ENCODE measurements around the gene NRXN3. TPM values are rescaled to one million over a fixed set of nuclear protein-coding genes. Genes with fewer than 3 reads are reported as not detected.

Gene NRXN3
- total RNA-seq, 1 experiment from 2014 or later = not detected

DNA sequence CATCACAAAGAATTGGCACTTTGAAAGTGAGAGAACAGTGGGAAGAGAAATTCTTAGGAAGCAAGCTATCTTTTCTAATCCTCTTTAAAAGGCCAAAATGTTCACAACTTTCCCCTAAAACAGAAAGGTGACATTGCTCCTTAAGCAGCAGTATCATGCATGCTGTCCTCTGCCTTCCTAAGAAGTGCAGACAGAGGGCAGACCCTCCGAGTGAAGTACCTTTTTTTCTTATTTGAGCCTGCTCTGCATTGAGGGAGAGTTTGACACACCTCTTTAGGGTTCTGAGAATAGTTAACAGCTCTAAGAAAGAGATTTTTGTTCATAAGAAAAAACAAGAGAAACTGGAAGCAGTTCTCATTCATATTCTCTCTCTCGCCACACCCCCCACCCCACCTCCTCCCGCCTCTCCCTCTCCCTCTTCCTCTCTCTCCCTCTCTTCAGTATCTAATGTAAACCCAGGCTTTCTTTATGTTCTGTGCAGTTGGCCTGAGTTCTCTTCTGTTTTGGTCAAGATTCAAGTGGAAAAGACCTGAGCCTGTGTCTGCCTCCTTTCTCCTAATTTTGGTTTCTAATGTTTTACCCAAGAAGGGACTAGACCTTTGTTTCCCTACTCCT, 1332.1 kb downstream of the NRXN3 start:
- no TSS peak for BruUV-seq (replicated peaks)
- H3K27me3 ChIP-seq (ENCODE audit: insufficient read depth, low read length) = no peaks in the 10 kb centered on the region
- ATAC-seq (no peak), DNase-seq (ENCODE audit: low read depth, low spot score) (no peak)
- RAD21 ChIA-PET (ENCODE audit: low non-redundant PET in 1 of 2, low total read pairs in 2 of 2, uncharacterized antibody in 2 of 2, unreplicated experiment in 2 of 2) = no interaction called here
- H3K4me2 ChIP-seq (ENCODE audit: low read length) = no peak overlapping the region
- no peaks in the 10 kb centered on the region for H4K20me1 ChIP-seq (ENCODE audit: insufficient read depth)
- H3K79me2 ChIP-seq (ENCODE audit: insufficient read depth, low read length) = no peaks in the 10 kb centered on the region
- no peaks in the 10 kb centered on the region for H3K36me3 ChIP-seq (ENCODE audit: control insufficient read depth in 1 of 2, insufficient read depth in 2 of 2, low read length in 2 of 2)
- no peak overlapping the region for H3K9ac ChIP-seq (ENCODE audit: low read length)
- no peaks in the 10 kb centered on the region; a peak in 2 of 4 replicates for H3K9me3 ChIP-seq (ENCODE audit: control insufficient read depth in 1 of 2, insufficient read depth in 1 of 2, low read depth in 1 of 2, low read length in 2 of 2)
- no peak overlapping the region for H3K27ac ChIP-seq (ENCODE audit: low read depth, low read length)
- POLR2A ChIA-PET = no interaction called here
- H2AFZ ChIP-seq (ENCODE audit: low read depth, low read length, poor library complexity, severe bottlenecking) = no peak overlapping the region
- intact Hi-C loops (cut with micrococcal nuclease) = no loop called here
- TF ChIP-seq, protein P1, sequence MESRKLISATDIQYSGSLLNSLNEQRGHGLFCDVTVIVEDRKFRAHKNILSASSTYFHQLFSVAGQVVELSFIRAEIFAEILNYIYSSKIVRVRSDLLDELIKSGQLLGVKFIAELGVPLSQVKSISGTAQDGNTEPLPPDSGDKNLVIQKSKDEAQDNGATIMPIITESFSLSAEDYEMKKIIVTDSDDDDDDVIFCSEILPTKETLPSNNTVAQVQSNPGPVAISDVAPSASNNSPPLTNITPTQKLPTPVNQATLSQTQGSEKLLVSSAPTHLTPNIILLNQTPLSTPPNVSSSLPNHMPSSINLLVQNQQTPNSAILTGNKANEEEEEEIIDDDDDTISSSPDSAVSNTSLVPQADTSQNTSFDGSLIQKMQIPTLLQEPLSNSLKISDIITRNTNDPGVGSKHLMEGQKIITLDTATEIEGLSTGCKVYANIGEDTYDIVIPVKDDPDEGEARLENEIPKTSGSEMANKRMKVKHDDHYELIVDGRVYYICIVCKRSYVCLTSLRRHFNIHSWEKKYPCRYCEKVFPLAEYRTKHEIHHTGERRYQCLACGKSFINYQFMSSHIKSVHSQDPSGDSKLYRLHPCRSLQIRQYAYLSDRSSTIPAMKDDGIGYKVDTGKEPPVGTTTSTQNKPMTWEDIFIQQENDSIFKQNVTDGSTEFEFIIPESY (IDR thresholded peaks at IDR 0.05; ENCODE audit: extremely low read depth, insufficient replicate concordance, low read length) = no peak
- TF ChIP-seq EGR1 (IDR thresholded peaks at IDR 0.05; ENCODE audit: low read depth) (no peak), ZFX (IDR thresholded peaks at IDR 0.05) (no peak), SIN3A (IDR thresholded peaks at IDR 0.05; ENCODE audit: low read depth) (no peak), EZH2phosphoT487 (IDR thresholded peaks at IDR 0.05; ENCODE audit: borderline replicate concordance) (no peak), FOSL1 (IDR thresholded peaks at IDR 0.05; ENCODE audit: low read depth) (no peak), SRF (IDR thresholded peaks at IDR 0.05; ENCODE audit: low read depth) (no peak), YY1 (IDR thresholded peaks at IDR 0.05; ENCODE audit: extremely low read depth, insufficient replicate concordance, low read depth, low read length) (no peak), ZNF274 (IDR thresholded peaks at IDR 0.05; ENCODE audit: low read depth, low read length) (no peak), POLR2AphosphoS5 (IDR thresholded peaks at IDR 0.05; ENCODE audit: low read depth, low read length) (no peak), CBX3 (IDR thresholded peaks at IDR 0.05; ENCODE audit: low read depth) (no peak), RAD21 (IDR thresholded peaks at IDR 0.05; ENCODE audit: low read depth) (no peak), POLR2A (IDR thresholded peaks at IDR 0.05; ENCODE audit: borderline replicate concordance, extremely low read depth, insufficient read depth, insufficient read length) (no peak), SP1 (IDR thresholded peaks at IDR 0.05; ENCODE audit: low read depth) (no peak)
- TF ChIP-seq, protein P2, sequence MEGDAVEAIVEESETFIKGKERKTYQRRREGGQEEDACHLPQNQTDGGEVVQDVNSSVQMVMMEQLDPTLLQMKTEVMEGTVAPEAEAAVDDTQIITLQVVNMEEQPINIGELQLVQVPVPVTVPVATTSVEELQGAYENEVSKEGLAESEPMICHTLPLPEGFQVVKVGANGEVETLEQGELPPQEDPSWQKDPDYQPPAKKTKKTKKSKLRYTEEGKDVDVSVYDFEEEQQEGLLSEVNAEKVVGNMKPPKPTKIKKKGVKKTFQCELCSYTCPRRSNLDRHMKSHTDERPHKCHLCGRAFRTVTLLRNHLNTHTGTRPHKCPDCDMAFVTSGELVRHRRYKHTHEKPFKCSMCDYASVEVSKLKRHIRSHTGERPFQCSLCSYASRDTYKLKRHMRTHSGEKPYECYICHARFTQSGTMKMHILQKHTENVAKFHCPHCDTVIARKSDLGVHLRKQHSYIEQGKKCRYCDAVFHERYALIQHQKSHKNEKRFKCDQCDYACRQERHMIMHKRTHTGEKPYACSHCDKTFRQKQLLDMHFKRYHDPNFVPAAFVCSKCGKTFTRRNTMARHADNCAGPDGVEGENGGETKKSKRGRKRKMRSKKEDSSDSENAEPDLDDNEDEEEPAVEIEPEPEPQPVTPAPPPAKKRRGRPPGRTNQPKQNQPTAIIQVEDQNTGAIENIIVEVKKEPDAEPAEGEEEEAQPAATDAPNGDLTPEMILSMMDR (IDR thresholded peaks at IDR 0.05 in 2 of 3, conservative IDR thresholded peaks at IDR 0.05 in 1 of 3; ENCODE audit: borderline replicate concordance in 1 of 3, insufficient read depth in 1 of 3, low read depth in 2 of 3, low read length in 2 of 3) = no peak
- TF ChIP-seq, protein P3, sequence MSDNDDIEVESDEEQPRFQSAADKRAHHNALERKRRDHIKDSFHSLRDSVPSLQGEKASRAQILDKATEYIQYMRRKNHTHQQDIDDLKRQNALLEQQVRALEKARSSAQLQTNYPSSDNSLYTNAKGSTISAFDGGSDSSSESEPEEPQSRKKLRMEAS (IDR thresholded peaks at IDR 0.05) = no peak
- TF ChIP-seq, protein P4, sequence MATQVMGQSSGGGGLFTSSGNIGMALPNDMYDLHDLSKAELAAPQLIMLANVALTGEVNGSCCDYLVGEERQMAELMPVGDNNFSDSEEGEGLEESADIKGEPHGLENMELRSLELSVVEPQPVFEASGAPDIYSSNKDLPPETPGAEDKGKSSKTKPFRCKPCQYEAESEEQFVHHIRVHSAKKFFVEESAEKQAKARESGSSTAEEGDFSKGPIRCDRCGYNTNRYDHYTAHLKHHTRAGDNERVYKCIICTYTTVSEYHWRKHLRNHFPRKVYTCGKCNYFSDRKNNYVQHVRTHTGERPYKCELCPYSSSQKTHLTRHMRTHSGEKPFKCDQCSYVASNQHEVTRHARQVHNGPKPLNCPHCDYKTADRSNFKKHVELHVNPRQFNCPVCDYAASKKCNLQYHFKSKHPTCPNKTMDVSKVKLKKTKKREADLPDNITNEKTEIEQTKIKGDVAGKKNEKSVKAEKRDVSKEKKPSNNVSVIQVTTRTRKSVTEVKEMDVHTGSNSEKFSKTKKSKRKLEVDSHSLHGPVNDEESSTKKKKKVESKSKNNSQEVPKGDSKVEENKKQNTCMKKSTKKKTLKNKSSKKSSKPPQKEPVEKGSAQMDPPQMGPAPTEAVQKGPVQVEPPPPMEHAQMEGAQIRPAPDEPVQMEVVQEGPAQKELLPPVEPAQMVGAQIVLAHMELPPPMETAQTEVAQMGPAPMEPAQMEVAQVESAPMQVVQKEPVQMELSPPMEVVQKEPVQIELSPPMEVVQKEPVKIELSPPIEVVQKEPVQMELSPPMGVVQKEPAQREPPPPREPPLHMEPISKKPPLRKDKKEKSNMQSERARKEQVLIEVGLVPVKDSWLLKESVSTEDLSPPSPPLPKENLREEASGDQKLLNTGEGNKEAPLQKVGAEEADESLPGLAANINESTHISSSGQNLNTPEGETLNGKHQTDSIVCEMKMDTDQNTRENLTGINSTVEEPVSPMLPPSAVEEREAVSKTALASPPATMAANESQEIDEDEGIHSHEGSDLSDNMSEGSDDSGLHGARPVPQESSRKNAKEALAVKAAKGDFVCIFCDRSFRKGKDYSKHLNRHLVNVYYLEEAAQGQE (IDR thresholded peaks at IDR 0.05; ENCODE audit: low read depth) = no peak
- no peaks in the 10 kb centered on the region for H3K9me2 ChIP-seq (ENCODE audit: insufficient read depth)
- CTCF ChIA-PET = no interaction called here
- no peak overlapping the region for H3K4me3 ChIP-seq (replicated peaks in 1 of 2; ENCODE audit: low read depth in 1 of 2, low read length in 2 of 2)
- H3K4me1 ChIP-seq (ENCODE audit: control insufficient read depth in 1 of 2, insufficient read depth in 2 of 2, low read length in 2 of 2) = no peaks in the 10 kb centered on the region

Data from HCT116 (cell line).